HG03469 (cell line): ENCODE measurements around the gene DCHS1.

Experiments
- ATAC-seq: cut with Tn5 transposase; IDR thresholded peaks from one replicate; pipeline ENCODE4 v1.9.1; 2021; ENCODE audit warnings: mild to moderate bottlenecking, moderate library complexity, moderate number of reproducible peaks; ENCODE audit not compliant: unreplicated experiment

Gene DCHS1

GRCh38 chr11:6601041-6601461 lies 54.6 kb downstream of the DCHS1 start:
- no peak for ATAC-seq

GRCh38 chr11:6599881-6600390 lies 55.7 kb downstream of the DCHS1 start:
- no peak for ATAC-seq

- ATAC-seq: no peak
Measured at GRCh38 chr11:6599449-6599848, 56.2 kb downstream of the DCHS1 start.

DNA sequence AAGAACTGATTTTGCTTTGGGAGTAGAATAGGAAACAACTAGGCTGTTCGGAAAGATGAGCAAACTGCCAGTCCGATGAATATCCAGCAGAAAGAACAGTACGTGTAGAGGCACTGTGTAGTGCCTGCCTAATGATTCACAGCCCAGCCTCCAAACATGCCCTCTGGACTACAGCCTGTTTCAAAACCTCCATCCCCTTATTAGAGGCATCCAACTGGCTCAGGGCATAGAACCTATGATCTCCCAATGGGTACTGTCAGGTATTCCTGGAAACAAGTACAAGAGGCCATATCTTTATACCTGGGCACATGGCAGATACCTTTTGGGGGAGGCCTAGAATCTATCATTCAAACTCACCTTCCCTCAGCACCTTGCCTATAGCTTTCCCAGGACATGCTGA lies 57.1 kb downstream of the DCHS1 start:
- ATAC-seq: no peak

DNA sequence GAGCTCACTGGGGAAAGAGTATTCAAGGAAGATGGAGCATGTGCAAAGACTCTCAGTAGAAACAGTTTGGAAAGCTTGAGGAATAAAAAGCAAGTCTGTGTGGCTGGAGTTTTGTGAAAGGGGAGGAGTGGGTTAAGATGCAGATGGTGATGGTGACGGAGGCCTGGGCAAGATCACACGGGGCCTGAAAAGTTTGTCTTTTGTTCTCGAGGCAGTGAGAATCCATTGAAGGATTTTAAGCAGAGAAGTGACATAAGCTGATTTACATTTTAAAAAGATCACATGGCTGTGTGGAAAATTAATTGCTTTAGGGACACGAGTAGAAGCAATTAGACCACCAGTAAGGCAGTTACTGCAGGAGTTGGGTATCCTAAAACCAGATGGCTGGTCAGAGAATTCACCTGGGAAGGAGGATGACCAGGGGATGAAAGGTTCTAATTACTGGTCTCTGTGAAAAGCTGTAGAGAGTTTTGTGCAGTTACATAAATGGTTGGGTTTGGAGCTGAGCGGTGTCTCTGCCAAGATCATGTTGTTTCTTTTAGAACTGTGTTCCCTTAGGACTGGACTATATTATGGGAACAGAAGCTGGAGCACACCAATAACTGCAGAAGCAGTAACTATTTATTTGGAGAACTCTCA lies 59.3 kb downstream of the DCHS1 start:
- ATAC-seq: no peak

DNA sequence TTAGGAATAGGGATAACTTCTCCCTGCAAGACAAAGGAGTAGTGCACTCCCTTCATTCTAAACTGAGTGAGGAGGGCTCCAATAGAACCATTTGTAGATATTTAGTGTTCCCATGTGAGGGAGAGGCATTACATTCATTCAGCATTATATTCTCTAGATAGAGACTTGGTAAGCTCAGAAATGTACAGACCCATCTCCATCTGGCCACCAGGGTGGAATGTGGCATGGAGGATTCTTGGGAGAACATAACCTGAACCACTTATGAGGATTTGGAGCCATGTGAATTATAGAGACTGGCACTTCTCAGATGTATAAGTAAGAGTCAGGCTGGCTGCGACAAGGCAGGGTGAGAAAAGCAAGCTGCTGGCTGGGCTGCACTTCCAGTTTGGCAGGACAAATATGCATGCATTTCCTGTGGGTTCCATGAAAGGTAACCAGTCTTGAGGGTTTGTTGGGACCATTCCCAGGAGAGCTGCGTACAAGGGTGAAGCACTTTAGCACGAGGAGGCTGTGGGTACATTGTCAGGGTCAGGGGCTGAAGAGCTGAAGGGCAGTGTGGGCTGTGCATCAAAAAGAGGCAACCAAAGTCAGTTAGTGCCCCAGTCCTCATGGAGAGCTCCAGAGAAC lies 61.4 kb downstream of the DCHS1 start:
- ATAC-seq: no peak

DNA sequence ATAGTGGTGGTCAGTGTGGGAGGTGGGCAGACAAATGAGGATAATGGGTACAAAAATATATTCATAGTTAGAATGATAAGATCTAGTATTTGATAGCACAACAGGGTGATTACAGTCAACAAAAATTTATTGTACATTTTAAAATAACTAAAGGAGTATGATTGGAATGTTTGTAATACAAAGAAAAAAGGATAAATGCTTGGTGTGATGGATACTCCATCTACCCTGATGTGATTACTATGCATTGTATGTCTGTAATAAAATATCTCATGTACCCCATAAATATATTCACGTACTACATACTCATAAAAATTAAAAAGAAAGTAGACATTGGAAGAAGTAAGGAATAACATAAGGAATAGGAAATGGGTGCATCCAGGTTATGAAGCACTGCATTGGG lies 67.6 kb downstream of the DCHS1 start:
- no peak for ATAC-seq

DNA sequence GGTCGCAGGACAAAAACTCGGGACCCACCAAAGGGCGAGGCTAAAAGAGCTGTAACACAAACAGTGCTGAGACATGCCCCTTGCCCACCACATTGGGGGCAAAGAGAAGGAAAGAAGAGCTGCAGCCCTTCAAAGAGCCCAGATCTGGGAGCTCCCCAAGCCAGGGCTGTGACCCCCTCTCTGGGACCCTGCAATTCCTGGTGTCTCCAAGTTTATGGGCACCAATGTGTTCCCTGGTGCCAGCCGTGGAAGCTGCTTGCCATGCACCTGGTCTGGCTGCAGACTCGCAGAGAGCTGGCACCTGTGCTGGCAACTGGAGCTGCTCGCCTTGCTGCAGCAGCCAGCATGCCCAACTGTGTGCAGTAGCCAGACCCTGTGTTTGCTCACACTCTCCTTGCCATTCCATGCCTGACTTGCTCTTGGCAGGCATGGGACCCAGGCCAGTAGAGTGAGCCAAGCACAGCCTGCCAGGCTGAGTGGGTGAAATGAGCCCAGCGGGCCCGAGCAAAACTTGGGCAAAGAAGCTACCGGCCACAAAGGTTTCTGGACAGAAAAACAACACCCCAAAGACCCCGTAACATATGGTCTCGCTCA lies 68.2 kb downstream of the DCHS1 start:
- no peak for ATAC-seq

- ATAC-seq: no peak
Measured at GRCh38 chr11:6586434-6587359, 68.9 kb downstream of the DCHS1 start.

DNA sequence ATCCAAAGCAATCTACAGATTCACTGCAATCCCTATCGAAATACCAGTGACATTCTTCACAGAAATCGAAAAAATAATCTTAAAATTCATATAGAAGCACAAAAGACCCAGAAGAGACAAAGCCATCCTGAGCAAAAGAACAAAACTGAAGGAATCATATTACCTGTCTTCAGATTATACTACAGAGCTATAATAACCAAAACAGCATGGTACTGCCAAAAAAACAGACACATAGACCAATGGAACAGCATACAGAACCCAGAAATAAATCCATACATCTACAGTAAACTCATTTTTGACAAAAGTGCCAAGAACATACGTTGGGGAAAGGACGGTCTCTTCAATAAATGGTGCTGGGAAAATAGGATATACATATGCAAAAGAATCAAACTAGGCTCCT lies 71.1 kb downstream of the DCHS1 start:
- ATAC-seq: no peak

GRCh38 chr11:6583584-6583983 lies 72.0 kb downstream of the DCHS1 start:
- no peak for ATAC-seq

- ATAC-seq: no peak
Measured at GRCh38 chr11:6579681-6580080, 75.9 kb downstream of the DCHS1 start.

- no peak for ATAC-seq
Measured at GRCh38 chr11:6578134-6578533, 77.5 kb downstream of the DCHS1 start.

- ATAC-seq: no peak
Measured at GRCh38 chr11:6576471-6577373, 78.9 kb downstream of the DCHS1 start.

DNA sequence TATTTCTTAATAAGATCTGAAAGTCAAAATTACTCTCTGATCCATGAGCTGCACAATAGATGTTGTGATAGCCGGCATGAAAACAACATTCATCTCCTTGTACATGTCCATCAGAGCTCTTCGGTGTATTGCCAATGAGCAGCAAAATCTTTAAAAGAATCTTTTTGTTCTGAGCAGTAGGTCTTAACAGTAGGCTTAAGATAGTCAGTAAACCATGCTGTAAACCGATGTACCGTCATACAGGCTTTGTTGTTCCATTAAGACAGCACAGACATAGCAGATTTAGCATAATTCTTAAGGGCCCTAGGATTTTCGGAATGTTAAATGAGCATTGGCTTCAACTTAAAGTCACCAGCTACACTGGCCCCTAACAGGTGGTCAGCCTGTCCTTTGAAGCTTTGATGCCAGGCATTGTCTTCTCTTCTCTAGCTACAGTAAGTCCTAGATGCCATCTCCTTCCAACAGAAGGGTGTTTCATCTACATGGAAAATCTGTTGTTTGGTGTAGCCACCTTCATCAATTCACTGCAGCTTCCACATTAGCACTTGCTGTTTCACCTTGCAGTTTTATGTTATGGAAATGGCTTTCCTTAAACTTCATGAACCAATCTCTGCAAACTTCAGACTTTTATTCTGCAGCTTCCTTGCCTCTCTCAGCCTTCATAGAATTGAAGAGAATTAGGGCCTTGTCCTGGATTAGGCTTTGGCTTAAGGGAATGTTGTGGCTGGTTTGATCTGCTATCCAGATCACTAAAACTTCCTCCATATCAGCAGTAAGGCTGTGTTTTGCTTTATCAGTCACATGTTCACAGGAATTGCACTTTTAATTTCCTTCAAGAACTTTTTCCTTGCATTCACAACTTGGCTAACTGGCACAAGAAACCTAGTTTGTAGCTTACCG lies 80.5 kb downstream of the DCHS1 start:
- no peak for ATAC-seq

DNA sequence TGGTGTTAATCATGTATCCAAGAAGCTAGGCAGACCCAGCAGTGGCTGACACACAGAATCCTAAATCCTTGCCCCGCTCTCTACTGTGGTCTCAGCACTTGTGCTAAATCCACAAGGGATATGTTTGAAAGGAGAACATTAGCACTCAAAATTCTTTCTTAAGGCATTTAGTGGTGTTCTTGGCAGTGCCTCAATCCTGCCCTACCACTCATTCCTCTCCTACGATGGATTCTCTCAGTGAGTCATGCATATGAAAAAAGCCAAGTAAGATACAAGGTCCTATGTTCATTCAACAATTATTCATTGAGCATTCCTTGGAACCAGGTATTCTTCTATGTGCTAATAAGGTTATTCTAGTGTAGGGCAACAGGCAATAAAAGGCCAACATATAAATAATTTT lies 83.4 kb downstream of the DCHS1 start:
- ATAC-seq: no peak

GRCh38 chr11:6571434-6572008 lies 84.1 kb downstream of the DCHS1 start:
- no peak for ATAC-seq
